Measurements from ENCODE around the gene ALOXE3. TPM values are rescaled to one million over a fixed set of nuclear protein-coding genes. Genes with fewer than 3 reads are reported as not detected.

ALOXE3 gene
- total RNA-seq, 1 donor from 2014 or later, result not detected

GRCh38 chr17:8103549-8103948 lies 14.8 kb downstream of the ALOXE3 start:
- DNase-seq (ENCODE audit: low spot score), result no peak
- Histone ChIP-seq H3K27me3 (peaks cover 14% of the 10 kb centered on the region), H3K79me2 (ENCODE audit: low read depth) (no peaks in the 10 kb centered on the region), H3F3A (ENCODE audit: low read depth) (no peaks in the 10 kb centered on the region), H3K36me3 (no peaks in the 10 kb centered on the region), H3K9me3 (ENCODE audit: low read depth) (no peaks in the 10 kb centered on the region), H3K4me1 (no peaks in the 10 kb centered on the region), H3K4me3 (no peak overlapping the region), H4K20me1 (ENCODE audit: low read depth) (no peaks in the 10 kb centered on the region), H3K4me2 (no peak overlapping the region), H3K27ac (no peak overlapping the region), H2AFZ (replicated peaks) (no peak overlapping the region), H3K9ac (no peak overlapping the region)
- Mint-ChIP-seq H3K27ac (no peak overlapping the region), H3K4me1 (peaks cover 2% of the 10 kb centered on the region), H3K9me3 (no peaks in the 10 kb centered on the region), H3K36me3 (no peaks in the 10 kb centered on the region), H3K4me3 (no peak overlapping the region), H3K27me3 (ENCODE audit: insufficient read depth, low read depth) (peaks cover 19% of the 10 kb centered on the region)
- no peak for TF ChIP-seq EZH2 (IDR thresholded peaks at IDR 0.05)
- no peak for TF ChIP-seq EZH2phosphoT487 (IDR thresholded peaks at IDR 0.05)
- TF ChIP-seq, protein P1, sequence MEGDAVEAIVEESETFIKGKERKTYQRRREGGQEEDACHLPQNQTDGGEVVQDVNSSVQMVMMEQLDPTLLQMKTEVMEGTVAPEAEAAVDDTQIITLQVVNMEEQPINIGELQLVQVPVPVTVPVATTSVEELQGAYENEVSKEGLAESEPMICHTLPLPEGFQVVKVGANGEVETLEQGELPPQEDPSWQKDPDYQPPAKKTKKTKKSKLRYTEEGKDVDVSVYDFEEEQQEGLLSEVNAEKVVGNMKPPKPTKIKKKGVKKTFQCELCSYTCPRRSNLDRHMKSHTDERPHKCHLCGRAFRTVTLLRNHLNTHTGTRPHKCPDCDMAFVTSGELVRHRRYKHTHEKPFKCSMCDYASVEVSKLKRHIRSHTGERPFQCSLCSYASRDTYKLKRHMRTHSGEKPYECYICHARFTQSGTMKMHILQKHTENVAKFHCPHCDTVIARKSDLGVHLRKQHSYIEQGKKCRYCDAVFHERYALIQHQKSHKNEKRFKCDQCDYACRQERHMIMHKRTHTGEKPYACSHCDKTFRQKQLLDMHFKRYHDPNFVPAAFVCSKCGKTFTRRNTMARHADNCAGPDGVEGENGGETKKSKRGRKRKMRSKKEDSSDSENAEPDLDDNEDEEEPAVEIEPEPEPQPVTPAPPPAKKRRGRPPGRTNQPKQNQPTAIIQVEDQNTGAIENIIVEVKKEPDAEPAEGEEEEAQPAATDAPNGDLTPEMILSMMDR (IDR thresholded peaks at IDR 0.05), result no peak

- Histone ChIP-seq H2AFZ (replicated peaks) (no peak overlapping the region), H3K4me2 (no peak overlapping the region), H3K27me3 (peaks cover 6% of the 10 kb centered on the region), H3K9ac (no peak overlapping the region), H3K9me3 (ENCODE audit: low read depth) (no peaks in the 10 kb centered on the region), H3F3A (ENCODE audit: low read depth) (no peaks in the 10 kb centered on the region), H3K36me3 (no peaks in the 10 kb centered on the region), H4K20me1 (ENCODE audit: low read depth) (no peaks in the 10 kb centered on the region), H3K4me1 (no peaks in the 10 kb centered on the region), H3K27ac (no peak overlapping the region), H3K79me2 (ENCODE audit: low read depth) (no peaks in the 10 kb centered on the region), H3K4me3 (no peak overlapping the region)
- no peaks in the 10 kb centered on the region for H3K36me3 Mint-ChIP-seq
- peaks cover 17% of the 10 kb centered on the region for H3K27me3 Mint-ChIP-seq (ENCODE audit: insufficient read depth, low read depth)
- H3K4me1 Mint-ChIP-seq, result no peaks in the 10 kb centered on the region
- H3K9me3 Mint-ChIP-seq, result no peaks in the 10 kb centered on the region
- H3K4me3 Mint-ChIP-seq, result no peak overlapping the region
- H3K27ac Mint-ChIP-seq, result no peak overlapping the region
- no peak for TF ChIP-seq EZH2 (IDR thresholded peaks at IDR 0.05)
- TF ChIP-seq, protein P1 (IDR thresholded peaks at IDR 0.05), result no peak
- TF ChIP-seq EZH2phosphoT487 (IDR thresholded peaks at IDR 0.05), result no peak
- DNase-seq (ENCODE audit: low spot score), result no peak
Observed at GRCh38 chr17:8101721-8102120, 16.6 kb downstream of the ALOXE3 start.

- DNase-seq (ENCODE audit: low spot score), result no peak
- peaks cover 6% of the 10 kb centered on the region for H3K27me3 ChIP-seq
- TF ChIP-seq, protein P1 (IDR thresholded peaks at IDR 0.05), result no peak
- TF ChIP-seq EZH2 (IDR thresholded peaks at IDR 0.05), result no peak
- H3K27ac ChIP-seq, result no peak overlapping the region
- Mint-ChIP-seq H3K4me3 (no peak overlapping the region), H3K4me1 (no peaks in the 10 kb centered on the region), H3K27me3 (ENCODE audit: insufficient read depth, low read depth) (peaks cover 17% of the 10 kb centered on the region), H3K36me3 (no peaks in the 10 kb centered on the region), H3K9me3 (no peaks in the 10 kb centered on the region), H3K27ac (no peak overlapping the region)
- H3K9me3 ChIP-seq (ENCODE audit: low read depth), result no peaks in the 10 kb centered on the region
- no peaks in the 10 kb centered on the region for H3F3A ChIP-seq (ENCODE audit: low read depth)
- H3K9ac ChIP-seq, result no peak overlapping the region
- H4K20me1 ChIP-seq (ENCODE audit: low read depth), result no peaks in the 10 kb centered on the region
- H2AFZ ChIP-seq (replicated peaks), result no peak overlapping the region
- H3K79me2 ChIP-seq (ENCODE audit: low read depth), result no peaks in the 10 kb centered on the region
- H3K36me3 ChIP-seq, result no peaks in the 10 kb centered on the region
- H3K4me3 ChIP-seq, result no peak overlapping the region
- H3K4me2 ChIP-seq, result no peak overlapping the region
- H3K4me1 ChIP-seq, result no peaks in the 10 kb centered on the region
Observed at GRCh38 chr17:8100763-8101162, 17.6 kb downstream of the ALOXE3 start.

All from neural progenitor cell (in vitro differentiated cells).